Measurements from ENCODE around the gene HECW1. TPM values are rescaled to one million over a fixed set of nuclear protein-coding genes. Genes with fewer than 3 reads are reported as not detected.
"Not testable (repeated sequence)": the region's sequence is repeated elsewhere in the genome, so short reads cannot be mapped to it uniquely, and the experiment has no call there.

HECW1 gene
- polyA plus RNA-seq, 2 of the 4 experiments (the other 2 are of a cell fraction), result 11.3 TPM

- TF ChIP-seq EP300 (IDR thresholded peaks at IDR 0.05), result no peak
- no peak for TF ChIP-seq EHF (CRISPR knock-in tag; IDR thresholded peaks at IDR 0.05)
- TF ChIP-seq MAFK (IDR thresholded peaks at IDR 0.05; ENCODE audit: partially characterized antibody), result peak; percentile 57
- TF ChIP-seq HOXA7 (CRISPR knock-in tag; IDR thresholded peaks at IDR 0.05), result no peak
- no peak overlapping the region for H3K4me3 ChIP-seq
- H3K27ac ChIP-seq, result no peak overlapping the region
- ATAC-seq (no peak), FAIRE-seq (no peak), DNase-seq (ENCODE audit: low read depth in 1 of 2, low spot score in 1 of 2) (no peak)
- no peaks in the 10 kb centered on the region for H3K4me1 ChIP-seq
- no peaks in the 10 kb centered on the region for H3K9me3 ChIP-seq
- CTCF ChIA-PET, result interaction anchor here (0.9 to 1.7 kb wide), 5 partner anchors 8 to 52 kb away, joined by 3 to 6 read pairs (median 4); no protein-coding TSS in a partner anchor
- POLR2A ChIA-PET, result no interaction called here
- no peak overlapping the region for H3K4me2 ChIP-seq
- 80% methylated on average over 2 of the region's 2 CpGs for WGBS (ENCODE audit: missing lambda C conversion rate)
Observed at GRCh38 chr7:43217055-43217454, 104.6 kb downstream of the HECW1 start.

GRCh38 chr7:43218901-43219300 is 106.5 kb downstream of the HECW1 start:
- H3K27ac ChIP-seq, ATAC-seq: not testable (repeated sequence)
- CTCF ChIA-PET, result interaction anchor here (1.6 to 1.7 kb wide), 2 partner anchors 16 to 278 kb away, joined by 4 read pairs; no protein-coding TSS in a partner anchor

GRCh38 chr7:43220250-43220649 is 107.8 kb downstream of the HECW1 start:
- DNase-seq (ENCODE audit: low read depth in 1 of 2, low spot score in 1 of 2) (no peak), ATAC-seq (no peak), FAIRE-seq (no peak)
- CTCF ChIA-PET, result no interaction called here
- Histone ChIP-seq H3K9me3 (no peaks in the 10 kb centered on the region), H3K4me2 (no peak overlapping the region), H3K4me3 (no peak overlapping the region), H3K27ac (no peak overlapping the region), H3K4me1 (no peaks in the 10 kb centered on the region)
- WGBS (ENCODE audit: missing lambda C conversion rate), result 44% methylated on average over 6 of the region's 6 CpGs
- TF ChIP-seq GATA3 (IDR thresholded peaks at IDR 0.05; ENCODE audit: borderline replicate concordance) (no peak), POLR2A (IDR thresholded peaks at IDR 0.05; ENCODE audit: low read length) (no peak), ZFP36 (IDR thresholded peaks at IDR 0.05; ENCODE audit: borderline replicate concordance, partially characterized antibody) (no peak), RNF2 (IDR thresholded peaks at IDR 0.05; ENCODE audit: borderline replicate concordance, low read depth) (no peak), BCL3 (IDR thresholded peaks at IDR 0.05) (no peak), NFE2L2 (conservative IDR thresholded peaks at IDR 0.05; ENCODE audit: low read length) (no peak), EHF (CRISPR knock-in tag; IDR thresholded peaks at IDR 0.05) (no peak)
- TF ChIP-seq, protein P1, sequence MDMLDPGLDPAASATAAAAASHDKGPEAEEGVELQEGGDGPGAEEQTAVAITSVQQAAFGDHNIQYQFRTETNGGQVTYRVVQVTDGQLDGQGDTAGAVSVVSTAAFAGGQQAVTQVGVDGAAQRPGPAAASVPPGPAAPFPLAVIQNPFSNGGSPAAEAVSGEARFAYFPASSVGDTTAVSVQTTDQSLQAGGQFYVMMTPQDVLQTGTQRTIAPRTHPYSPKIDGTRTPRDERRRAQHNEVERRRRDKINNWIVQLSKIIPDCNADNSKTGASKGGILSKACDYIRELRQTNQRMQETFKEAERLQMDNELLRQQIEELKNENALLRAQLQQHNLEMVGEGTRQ (IDR thresholded peaks at IDR 0.05), result peak; percentile 39; the same call in 1 of the 2 replicates
- POLR2A ChIA-PET, result no interaction called here

More at GRCh38 chr7:43218901-43219300, 106.5 kb downstream of the HECW1 start:
- DNase-seq (ENCODE audit: low read depth in 1 of 2, low spot score in 1 of 2); POLR2A ChIA-PET; H3K4me2 ChIP-seq; H3K9me3 ChIP-seq; H3K4me1 ChIP-seq; H3K4me3 ChIP-seq; FAIRE-seq: not testable (repeated sequence)
- WGBS (ENCODE audit: missing lambda C conversion rate), result 68% methylated on average over 4 of the region's 4 CpGs

DNA sequence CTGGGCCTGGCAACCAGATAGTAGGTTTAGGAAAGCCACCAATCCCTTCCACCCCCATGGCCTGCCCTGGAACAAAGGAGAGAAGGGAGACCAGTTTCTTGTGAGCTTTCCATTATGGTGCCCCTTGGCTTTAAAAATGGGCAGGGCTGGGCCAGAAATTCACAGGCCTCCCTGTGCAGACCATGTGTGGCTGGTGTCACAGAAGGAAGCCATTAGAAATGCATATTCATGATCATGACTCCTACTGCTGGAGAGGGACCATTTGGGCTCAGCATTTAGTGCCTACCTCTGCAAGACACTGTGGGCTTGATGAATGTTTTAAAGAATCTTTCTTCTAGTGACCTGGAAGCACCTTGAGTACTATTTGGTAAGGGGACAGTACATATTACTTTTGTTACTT is 108.3 kb downstream of the HECW1 start:
- H3K9me3 ChIP-seq, result no peaks in the 10 kb centered on the region
- no peak for ATAC-seq
- no peak overlapping the region for H3K27ac ChIP-seq
- CTCF ChIA-PET, result no interaction called here
- no peak for FAIRE-seq
- TF ChIP-seq SREBF2 (IDR thresholded peaks at IDR 0.05) (no peak), ELK1 (IDR thresholded peaks at IDR 0.05; ENCODE audit: low read depth, low read length) (no peak), KDM1A (IDR thresholded peaks at IDR 0.05; ENCODE audit: low read depth) (no peak), ESRRA (IDR thresholded peaks at IDR 0.05; ENCODE audit: borderline replicate concordance, low read length) (no peak), ZFP36 (IDR thresholded peaks at IDR 0.05; ENCODE audit: borderline replicate concordance, partially characterized antibody) (no peak), MYC (IDR thresholded peaks at IDR 0.05; ENCODE audit: borderline replicate concordance, low read length) (no peak), BCL3 (IDR thresholded peaks at IDR 0.05) (no peak), GATA3 (IDR thresholded peaks at IDR 0.05; ENCODE audit: borderline replicate concordance) (no peak), MAFK (IDR thresholded peaks at IDR 0.05; ENCODE audit: partially characterized antibody) (no peak)
- TF ChIP-seq, protein P2, sequence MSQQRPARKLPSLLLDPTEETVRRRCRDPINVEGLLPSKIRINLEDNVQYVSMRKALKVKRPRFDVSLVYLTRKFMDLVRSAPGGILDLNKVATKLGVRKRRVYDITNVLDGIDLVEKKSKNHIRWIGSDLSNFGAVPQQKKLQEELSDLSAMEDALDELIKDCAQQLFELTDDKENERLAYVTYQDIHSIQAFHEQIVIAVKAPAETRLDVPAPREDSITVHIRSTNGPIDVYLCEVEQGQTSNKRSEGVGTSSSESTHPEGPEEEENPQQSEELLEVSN (IDR thresholded peaks at IDR 0.05; ENCODE audit: borderline replicate concordance, low read depth), result no peak
- TF ChIP-seq, protein P1 (IDR thresholded peaks at IDR 0.05), result no peak
- H3K4me3 ChIP-seq, result no peak overlapping the region
- no peaks in the 10 kb centered on the region for H3K4me1 ChIP-seq
- no peak overlapping the region for H3K4me2 ChIP-seq
- no peak for DNase-seq (ENCODE audit: low read depth in 1 of 2, low spot score in 1 of 2)
- POLR2A ChIA-PET, result no interaction called here
